Gastroesophageal sphincter (tissue), 4 donors: ENCODE measurements around the gene CFAP119. TPM values are rescaled to one million over a fixed set of nuclear protein-coding genes. Genes with fewer than 3 reads are reported as not detected.

Source experiments
- ATAC-seq: fragments of 150-250 bp; one replicate; pipeline ENCODE4 v1.9.1; 2016; ENCODE audit warnings: mild to moderate bottlenecking, moderate library complexity
- H3K27ac ChIP-seq, 4 donors: fragments of 200-600 bp; sonication (generic) in 3 of 4; 1 replicate in 3 of 4; 2 replicates in 1 of 4; pipeline ENCODE4 v1.5.1; 2016 to 2019
- H3K27me3 ChIP-seq: fragments of 200-600 bp; sonication (generic); one replicate; pipeline ENCODE4 v1.5.1; 2019
- H3K36me3 ChIP-seq, 2 donors: fragments of 200-600 bp; sonication (generic); one replicate each; pipeline ENCODE4 v1.5.1; 2019; ENCODE audit warnings: control low read depth in 1 of 2
- H3K4me1 ChIP-seq, 3 donors: fragments of 200-600 bp; sonication (generic); 1 replicate in 2 of 3; 2 replicates in 1 of 3; pipeline ENCODE4 v1.5.1; 2016 to 2019; ENCODE audit warnings: control low read depth in 2 of 3
- H3K4me3 ChIP-seq, 2 donors: fragments of 200-600 bp; sonication (generic); one replicate each; pipeline ENCODE4 v1.5.1; 2019; ENCODE audit warnings: mild to moderate bottlenecking in 1 of 2, moderate library complexity in 1 of 2
- H3K9me3 ChIP-seq, 3 donors: fragments of 200-600 bp; sonication (generic); one replicate each; pipeline ENCODE4 v1.5.1; 2017 to 2019; ENCODE audit warnings: control low read depth in 2 of 3
- CTCF ChIP-seq, 4 experiments: fragments of 200-600 bp in 2 of 4; fragments of 450-650 bp in 2 of 4; sonication (generic) in 1 of 4; IDR thresholded peaks; one replicate each; pipeline ENCODE4 v1.5.1; 2017 to 2019; ENCODE audit warnings: antibody characterized with exemption in 4 of 4, mild to moderate bottlenecking in 2 of 4, moderate library complexity in 2 of 4
- EP300 ChIP-seq: sonication (generic); formaldehyde crosslinking; IDR thresholded peaks from one replicate; pipeline ENCODE4 v1.6.1; 2017; ENCODE audit warnings: antibody characterized with exemption, mild to moderate bottlenecking
- POLR2A ChIP-seq, 2 donors: fragments of 450-650 bp; IDR thresholded peaks; one replicate each; pipeline ENCODE4 v1.6.1; 2017; ENCODE audit warnings: antibody characterized with exemption in 2 of 2, mild to moderate bottlenecking in 2 of 2, moderate library complexity in 1 of 2
- POLR2AphosphoS5 ChIP-seq: sonication (generic); formaldehyde crosslinking; IDR thresholded peaks from one replicate; pipeline ENCODE4 v1.6.1; 2017; ENCODE audit warnings: antibody characterized with exemption
- WGBS, 2 donors: methylation state at CpG; one replicate each; pipeline ENCODE4 v1.1.5; 2018; ENCODE audit warnings: low coverage in 1 of 2; 5-methylcytosine and 5-hydroxymethylcytosine counted together
- total RNA-seq, 4 donors: library from RNA; depleted of rRNA; stranded (reverse); fragments of >200 nt; gene quantifications; one replicate each; pipeline ENCODE4 v1.1.0, GENCODE V29; 2016

The CFAP119 gene
- total RNA-seq, 4 donors from 2014 or later, result 1.3 to 1.9 TPM; not detected in 2

- Histone ChIP-seq H3K4me1 (no peaks in the 10 kb centered on the region), H3K36me3 (peaks cover 0 to 99% of the 10 kb centered on the region in 2 donors), H3K27ac (no peak overlapping the region), H3K9me3 (no peaks in the 10 kb centered on the region), H3K27me3 (no peaks in the 10 kb centered on the region), H3K4me3 (no peak overlapping the region)
- no peak for ATAC-seq
- 100% methylated on average over 1 of the region's 8 CpGs; no CpG with 5 or more reads in 1 of the 2 donors for WGBS, 2 donors
- TF ChIP-seq POLR2AphosphoS5 (no peak), EP300 (no peak), CTCF (IDR thresholded peaks at IDR 0.05) (no peak), POLR2A (IDR thresholded peaks at IDR 0.05) (no peak)
These were observed 40.7 kb downstream of the CFAP119 start for GRCh38 chr16:30721167-30721566.

GRCh38 chr16:30720694-30721093 is 41.2 kb downstream of the CFAP119 start:
- WGBS, 2 donors, result 92% methylated on average over 8 of the region's 9 CpGs; no CpG with 5 or more reads in 1 of the 2 donors
- H3K4me1 ChIP-seq, result no peaks in the 10 kb centered on the region
- H3K36me3 ChIP-seq, result peaks cover 0 to 100% of the 10 kb centered on the region in 2 donors
- no peak overlapping the region for H3K4me3 ChIP-seq
- TF ChIP-seq POLR2A (IDR thresholded peaks at IDR 0.05) (no peak), EP300 (no peak), POLR2AphosphoS5 (no peak), CTCF (IDR thresholded peaks at IDR 0.05) (no peak)
- no peak overlapping the region for H3K27ac ChIP-seq
- H3K27me3 ChIP-seq, result no peaks in the 10 kb centered on the region
- H3K9me3 ChIP-seq, result no peaks in the 10 kb centered on the region
- ATAC-seq, result no peak

- Histone ChIP-seq H3K4me3 (no peak overlapping the region), H3K36me3 (peaks cover 0 to 100% of the 10 kb centered on the region in 2 donors), H3K27me3 (no peaks in the 10 kb centered on the region), H3K27ac (no peak overlapping the region), H3K9me3 (no peaks in the 10 kb centered on the region), H3K4me1 (no peaks in the 10 kb centered on the region)
- WGBS, 2 donors, result 42 to 77% methylated on average over 1 to 8 of the region's 11 CpGs
- ATAC-seq, result no peak
- no peak for TF ChIP-seq CTCF (IDR thresholded peaks at IDR 0.05)
- TF ChIP-seq EP300, result no peak
- no peak for TF ChIP-seq POLR2AphosphoS5
- TF ChIP-seq POLR2A (IDR thresholded peaks at IDR 0.05), result no peak
These were observed 41.8 kb downstream of the CFAP119 start for GRCh38 chr16:30720086-30720485.

GRCh38 chr16:30715750-30716445 is 46.0 kb downstream of the CFAP119 start:
- 71 to 78% methylated on average over 9 to 17 of the region's 17 CpGs for WGBS, 2 donors
- TF ChIP-seq POLR2AphosphoS5 (no peak), POLR2A (IDR thresholded peaks at IDR 0.05) (no peak), CTCF (IDR thresholded peaks at IDR 0.05) (no peak), EP300 (no peak)
- Histone ChIP-seq H3K27me3 (no peaks in the 10 kb centered on the region), H3K9me3 (no peaks in the 10 kb centered on the region), H3K27ac (no peak overlapping the region), H3K36me3 (peaks cover 0 to 100% of the 10 kb centered on the region in 2 donors), H3K4me3 (no peak overlapping the region), H3K4me1 (no peaks in the 10 kb centered on the region)
- no peak for ATAC-seq

GRCh38 chr16:30711712-30712111 is 50.1 kb downstream of the CFAP119 start:
- no peak overlapping the region for H3K4me3 ChIP-seq
- no peak for ATAC-seq
- H3K27ac ChIP-seq, result no peak overlapping the region
- H3K9me3 ChIP-seq, result no peaks in the 10 kb centered on the region
- peaks cover 9 to 100% of the 10 kb centered on the region in 2 donors for H3K36me3 ChIP-seq
- 92 to 100% methylated on average over 1 of the region's 1 CpG for WGBS, 2 donors
- H3K4me1 ChIP-seq, result no peaks in the 10 kb centered on the region
- TF ChIP-seq POLR2AphosphoS5 (no peak), CTCF (IDR thresholded peaks at IDR 0.05) (no peak), POLR2A (IDR thresholded peaks at IDR 0.05) (no peak), EP300 (no peak)
- H3K27me3 ChIP-seq, result no peaks in the 10 kb centered on the region
